K562 (cell line): Measurements from ENCODE around the gene FARSB. TPM values are rescaled to one million over a fixed set of nuclear protein-coding genes. Genes with fewer than 3 reads are reported as not detected.

Experiments
- ATAC-seq: fragments of 200-7000 bp; cut with Tn5 transposase; 3 replicates; pipeline ENCODE4 v1.9.1; 2020; ENCODE audit warnings: moderate library complexity
- BruUV-seq: library from RNA; stranded (reverse); fragments of 400-500 nt; replicated peaks from 2 replicates; lab custom pipeline; 2021; lab: Mats Ljungman, UMichigan
- CTCF ChIA-PET: fragments of 300-600 bp; formaldehyde crosslinking; extraction: SDS; loops from one replicate; lab custom pipeline; 2021; ENCODE audit warnings: low intra/inter-chr PET ratio; lab: Yijun Ruan, JAX
- POLR2A ChIA-PET: fragments of 300-600, 350-650 bp; sonication (Branson Sonifier 250); formaldehyde crosslinking; extraction: SDS; loops from one replicate; lab custom pipeline; 2021; ENCODE audit warnings: antibody characterized with exemption, inconsistent platforms; lab: Yijun Ruan, JAX
- DNase-seq, 4 experiments: peaks; one replicate each; pipeline versions ENCODE4 v3.0.0 to v3.0.0-alpha.2; 2011 to 2018; ENCODE audit warnings: low spot score in 3 of 4, mixed read lengths in 3 of 4; ENCODE audit errors: extremely low read depth in 1 of 4
- FAIRE-seq: peaks from 2 replicates; lab custom pipeline; 2011; peaks lifted over from hg19 to GRCh38; lab: Jason Lieb, UNC
- H2AFZ ChIP-seq: 2 replicates; pipeline ENCODE4 v1.6.0; 2011; ENCODE audit warnings: low read depth, low read length, control low read depth, inconsistent platforms
- H3K27ac ChIP-seq: fragments of 200-600 bp; 3 replicates; pipeline ENCODE4 v1.8.0; 2011; ENCODE audit warnings: low read depth, mild to moderate bottlenecking, control low read depth, inconsistent platforms, low read length, moderate library complexity, mixed read lengths; ENCODE audit errors: extremely low read depth
- H3K27me3 ChIP-seq, 2 experiments: fragments of 300-600 bp in 1 of 2; 2 replicates in 1 of 2; 3 replicates in 1 of 2; pipeline versions ENCODE4 v1.6.0 to v1.8.0; 2011; ENCODE audit warnings: inconsistent platforms in 2 of 2, low read length in 2 of 2, mild to moderate bottlenecking in 1 of 2, mixed read lengths in 1 of 2, moderate library complexity in 1 of 2; ENCODE audit not compliant: control insufficient read depth in 2 of 2, insufficient read depth in 2 of 2
- H3K36me3 ChIP-seq: fragments of 300-600 bp; 3 replicates; pipeline ENCODE4 v1.8.0; 2011; ENCODE audit warnings: mild to moderate bottlenecking, low read length, inconsistent platforms; ENCODE audit not compliant: control insufficient read depth, insufficient read depth
- H3K4me1 ChIP-seq, 2 experiments: fragments of 200-600 bp in 1 of 2; replicated peaks in 1 of 2; 2 replicates in 1 of 2; 3 replicates in 1 of 2; pipeline versions ENCODE4 v1.5.1 to v1.8.0; 2011; ENCODE audit warnings: inconsistent platforms in 2 of 2, low read length in 2 of 2, mild to moderate bottlenecking in 1 of 2, mixed read lengths in 1 of 2, moderate library complexity in 1 of 2; ENCODE audit not compliant: control insufficient read depth in 2 of 2, insufficient read depth in 2 of 2
- H3K4me2 ChIP-seq: 2 replicates; pipeline ENCODE4 v1.6.1; 2011; ENCODE audit warnings: low read length, control low read depth, inconsistent platforms, mixed read lengths; ENCODE audit not compliant: insufficient read depth
- H3K4me3 ChIP-seq: fragments of 200-600 bp; sonication (generic), shearing (Covaris generic); 2 replicates; pipeline ENCODE4 v1.5.1; 2016; ENCODE audit warnings: control low read depth, inconsistent platforms
- H3K79me2 ChIP-seq: fragments of 200-600 bp; 3 replicates; pipeline ENCODE4 v1.8.0; 2011; ENCODE audit warnings: low read length, inconsistent platforms; ENCODE audit not compliant: control insufficient read depth, insufficient read depth
- H3K9ac ChIP-seq, 2 experiments: 2 replicates each; pipeline versions ENCODE4 v1.6.0 to v1.6.1; 2011; ENCODE audit warnings: low read depth in 2 of 2, low read length in 2 of 2, control low read depth in 1 of 2, inconsistent platforms in 1 of 2, mild to moderate bottlenecking in 1 of 2, mixed read lengths in 1 of 2; ENCODE audit not compliant: insufficient read depth in 1 of 2
- H3K9me1 ChIP-seq: one replicate; pipeline ENCODE4 v1.6.0; 2011; ENCODE audit warnings: inconsistent platforms, mild to moderate bottlenecking, low read length, moderate library complexity; ENCODE audit not compliant: control insufficient read depth, insufficient read depth
- H3K9me3 ChIP-seq: replicated peaks from 2 replicates; pipeline ENCODE4 v1.5.1; 2011; ENCODE audit warnings: low read depth, low read length, inconsistent platforms; ENCODE audit not compliant: control insufficient read depth, insufficient read depth
- H4K20me1 ChIP-seq: replicated peaks from 2 replicates; pipeline ENCODE4 v1.6.1; 2011; ENCODE audit warnings: low read length, inconsistent platforms, mixed read lengths; ENCODE audit not compliant: control insufficient read depth, insufficient read depth
- CHD2 ChIP-seq: IDR thresholded peaks from 2 replicates; pipeline ENCODE4 v1.6.1; 2011; ENCODE audit warnings: low read depth, low read length
- DPF2 ChIP-seq: fragments of 450-650 bp; IDR thresholded peaks from 2 replicates; pipeline ENCODE4 v1.6.1; 2016
- E4F1 ChIP-seq: fragments of 250-450 bp; sonication (Bioruptor Pico); IDR thresholded peaks from 2 replicates; pipeline ENCODE4 v1.5.0; 2021; ENCODE audit warnings: mild to moderate bottlenecking, borderline replicate concordance
- ILF3 ChIP-seq: fragments of 450-650 bp; IDR thresholded peaks from 2 replicates; pipeline ENCODE4 v1.6.1; 2018; ENCODE audit warnings: antibody characterized with exemption, mild to moderate bottlenecking, moderate library complexity, borderline replicate concordance
- MEF2A ChIP-seq: IDR thresholded peaks from 2 replicates; pipeline ENCODE4 v1.6.1; 2011; ENCODE audit warnings: low read depth, mild to moderate bottlenecking, low read length, moderate library complexity; ENCODE audit not compliant: control insufficient read depth
- NR2C2 ChIP-seq, 2 experiments: fragments of 200-800 bp in 1 of 2; sonication (Bioruptor generic) in 1 of 2; sonication (generic) in 1 of 2; formaldehyde crosslinking in 1 of 2; IDR thresholded peaks; 2 replicates each; pipeline versions ENCODE4 v1.6.1 to v1.8.0; 2016 to 2022; ENCODE audit warnings: mild to moderate bottlenecking in 1 of 2, missing compliant biosample characterization in 1 of 2, missing genetic modification characterization in 1 of 2, missing genetic modification reagents in 1 of 2
- PHB ChIP-seq: fragments of 250-450 bp; sonication (Bioruptor Pico); IDR thresholded peaks from 2 replicates; pipeline ENCODE4 v1.5.0; 2021
- POLR2B ChIP-seq: fragments of 450-650 bp; IDR thresholded peaks from 2 replicates; pipeline ENCODE4 v1.6.1; 2018; ENCODE audit warnings: low read depth; ENCODE audit not compliant: partially characterized antibody
- PTRF ChIP-seq: fragments of 450-650 bp; IDR thresholded peaks from 2 replicates; pipeline ENCODE4 v1.6.1; 2016; ENCODE audit warnings: mild to moderate bottlenecking, missing genetic modification characterization, missing compliant biosample characterization
- RFX1 ChIP-seq: fragments of 450-650 bp; IDR thresholded peaks from 2 replicates; pipeline ENCODE4 v1.6.1; 2016; ENCODE audit warnings: mild to moderate bottlenecking, moderate library complexity
- STAG1 ChIP-seq: sonication (generic); formaldehyde crosslinking; IDR thresholded peaks from 2 replicates; pipeline ENCODE4 v1.5.0; 2020; ENCODE audit warnings: missing genetic modification reagents, borderline replicate concordance
- ZNF347 ChIP-seq: fragments of 450-650 bp; formaldehyde crosslinking; IDR thresholded peaks from 2 replicates; pipeline ENCODE4 v1.4.0; 2020; ENCODE audit warnings: low read depth, mild to moderate bottlenecking, moderate library complexity
- ZNF384 ChIP-seq: IDR thresholded peaks from 2 replicates; pipeline ENCODE4 v1.6.1; 2012; ENCODE audit warnings: low read depth, low read length, improper control_type of control experiment
- ZNF551 ChIP-seq: fragments of 250-450 bp; sonication (Bioruptor Pico); IDR thresholded peaks from 2 replicates; pipeline ENCODE4 v1.5.0; 2021; ENCODE audit warnings: mild to moderate bottlenecking, moderate library complexity
- ZNF57 ChIP-seq: fragments of 450-650 bp; formaldehyde crosslinking; IDR thresholded peaks from 2 replicates; pipeline ENCODE4 v1.4.0; 2020; ENCODE audit warnings: mild to moderate bottlenecking, moderate library complexity
- WGBS: fragments of 100-300 bp; shearing (Covaris generic); methylation state at CpG from one replicate; pipeline ENCODE4 v1.1.6; 2016; ENCODE audit warnings: low coverage, mixed read lengths; ENCODE audit not compliant: insufficient coverage; ENCODE audit errors: missing lambda C conversion rate; 5-methylcytosine and 5-hydroxymethylcytosine counted together
- in situ Hi-C: fragments of 300-500 bp; cut with MboI; formaldehyde crosslinking; loops from 4 replicates; pipeline ENCODE4 v1.15.0; 2018; ENCODE audit warnings: inconsistent platforms, mixed read lengths
- intact Hi-C: fragments of 100-400 bp; cut with micrococcal nuclease; formaldehyde crosslinking; loops from 2 replicates; pipeline ENCODE4 v1.14.2; 2022
- polyA plus RNA-seq, 8 experiments: library from polyadenylated mRNA; depleted of rRNA in 4 of 8; stranded (reverse) in 5 of 8; unstranded in 3 of 8; fragments of >200 nt; fragmentation: Nextera tagmentation in 2 of 8; fragmentation: Illumina TruSeq in 1 of 8; extraction: Ambion mirVana in 2 of 8; extraction: Trizol in 1 of 8; gene quantifications; 2 replicates each; pipeline versions ENCODE4 v1.2.1 to v1.2.3, GENCODE V29; 2011 to 2014; ENCODE audit warnings: inconsistent platforms in 1 of 8, missing spikeins in 1 of 8
- total RNA-seq, 7 experiments: library from RNA; depleted of rRNA in 6 of 7; stranded (reverse); fragments of >200 nt in 6 of 7; fragmentation: Illumina TruSeq in 2 of 7; extraction: Trizol in 2 of 7; gene quantifications; 2 replicates each; pipeline versions ENCODE4 v1.2.1 to v1.2.3, GENCODE V29; 2011 to 2021; ENCODE audit warnings: low replicate concordance in 1 of 7
- TF ChIP-seq, protein P1 (sequence below), 2 experiments: fragments of 450-650 bp in 1 of 2; sonication (generic) in 1 of 2; formaldehyde crosslinking; conservative IDR thresholded peaks; 2 replicates each; pipeline versions ENCODE4 v1.4.0 to v1.8.1; 2020 to 2022; ENCODE audit warnings: mild to moderate bottlenecking in 1 of 2, missing genetic modification reagents in 1 of 2

Gene FARSB
- total and polyA plus RNA-seq, 9 of the 15 experiments (the other 6 are each of a cell fraction or from before 2014, with no cell fraction given): 26.6 to 171 (median 55.7) TPM

- intact Hi-C loops (no loop called here), in situ Hi-C loops (loop anchor here (25.0 kb wide), 1 partner anchor 260 kb away; a partner anchor contains a TSS)
- H3K4me3 ChIP-seq: no peak overlapping the region
- ATAC-seq (peak; percentile 12; the same call in 2 of the 3 replicates), DNase-seq (no peak), FAIRE-seq (no peak)
- no peak overlapping the region for H3K4me2 ChIP-seq
- POLR2A ChIA-PET: no interaction called here
- H3K9me3 ChIP-seq: no peaks in the 10 kb centered on the region
- peaks cover 0 to 10% of the 10 kb centered on the region in 2 experiments; a peak in 3 of 5 replicates for H3K4me1 ChIP-seq
- H3K36me3 ChIP-seq: peaks cover 70% of the 10 kb centered on the region; the same call in 2 of the 3 replicates
- H4K20me1 ChIP-seq: no peaks in the 10 kb centered on the region
- H3K9ac ChIP-seq: no peak overlapping the region
- no peaks in the 10 kb centered on the region for H3K27me3 ChIP-seq
- H3K9me1 ChIP-seq: no peaks in the 10 kb centered on the region
- CTCF ChIA-PET: no interaction called here
- BruUV-seq: no TSS peak
- H3K79me2 ChIP-seq: no peaks in the 10 kb centered on the region; the same call in 2 of the 3 replicates
- no peak overlapping the region for H2AFZ ChIP-seq
- no peak for TF ChIP-seq ZNF347 (CRISPR knock-in tag)
- TF ChIP-seq MEF2A: no peak
- TF ChIP-seq CHD2: no peak
- TF ChIP-seq, protein P1, sequence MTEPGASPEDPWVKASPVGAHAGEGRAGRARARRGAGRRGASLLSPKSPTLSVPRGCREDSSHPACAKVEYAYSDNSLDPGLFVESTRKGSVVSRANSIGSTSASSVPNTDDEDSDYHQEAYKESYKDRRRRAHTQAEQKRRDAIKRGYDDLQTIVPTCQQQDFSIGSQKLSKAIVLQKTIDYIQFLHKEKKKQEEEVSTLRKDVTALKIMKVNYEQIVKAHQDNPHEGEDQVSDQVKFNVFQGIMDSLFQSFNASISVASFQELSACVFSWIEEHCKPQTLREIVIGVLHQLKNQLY (CRISPR knock-in tag; conservative IDR thresholded peaks at IDR 0.05): no peak
- no peak for TF ChIP-seq DPF2
- no peak for TF ChIP-seq POLR2B
- no peak for TF ChIP-seq ZNF551 (CRISPR knock-in tag)
- TF ChIP-seq PTRF (tag): no peak
- TF ChIP-seq STAG1 (CRISPR knock-in tag): no peak
- no peak for TF ChIP-seq ZNF384
- no peak for TF ChIP-seq E4F1
- TF ChIP-seq RFX1: no peak
- no peak for TF ChIP-seq ZNF57 (CRISPR knock-in tag)
- no peak for TF ChIP-seq PHB (CRISPR knock-in tag)
- no peak for TF ChIP-seq ILF3
- TF ChIP-seq NR2C2 (CRISPR knock-in tag; IDR thresholded peaks at IDR 0.05): no peak
- no peak for TF ChIP-seq NR2C2 (tag; IDR thresholded peaks at IDR 0.05)
- H3K27ac ChIP-seq: peak overlapping the region; percentile 50; the same call in 2 of the 3 replicates
- 95% methylated on average over 3 of the region's 6 CpGs for WGBS
These were observed 83.6 kb downstream of the FARSB start for GRCh38 chr2:222572264-222572721.
